Measurements from ENCODE around the gene PADI2.
A peak's percentile ranks its signal among the peaks of the same experiment; 100 is the strongest.

PADI2 gene

GRCh38 chr1:17119076-17119772 is at the start of gene PADI2:
Gene PADI2, minus strand, starts transcription at chr1:17119451. Its CDS starts 80 bp downstream, at chr1:17119371.
- peak; percentile 75 for DNase-seq

- DNase-seq: no peak
Observed at GRCh38 chr1:17168091-17168876, 49.0 kb upstream of the PADI2 start.

- DNase-seq: no peak
Observed at GRCh38 chr1:17167786-17168090, 48.5 kb upstream of the PADI2 start.

- DNase-seq: no peak
Observed at GRCh38 chr1:17167041-17167785, 48.0 kb upstream of the PADI2 start.

- no peak for DNase-seq
Observed at GRCh38 chr1:17165823-17166222, 46.6 kb upstream of the PADI2 start.

- no peak for DNase-seq
Observed at GRCh38 chr1:17163789-17164666, 44.8 kb upstream of the PADI2 start.

GRCh38 chr1:17163371-17163770 is 44.1 kb upstream of the PADI2 start:
- no peak for DNase-seq

GRCh38 chr1:17162941-17163340 is 43.7 kb upstream of the PADI2 start:
- no peak for DNase-seq

GRCh38 chr1:17161926-17162800 is 42.9 kb upstream of the PADI2 start:
- no peak for DNase-seq

GRCh38 chr1:17161137-17161740 is 42.0 kb upstream of the PADI2 start:
- no peak for DNase-seq

GRCh38 chr1:17158961-17159360 is 39.7 kb upstream of the PADI2 start:
- DNase-seq: no peak

GRCh38 chr1:17156108-17156507 is 36.9 kb upstream of the PADI2 start:
- no peak for DNase-seq

GRCh38 chr1:17155257-17155920 is 36.1 kb upstream of the PADI2 start:
- no peak for DNase-seq

- no peak for DNase-seq
Observed at GRCh38 chr1:17149771-17150170, 30.5 kb upstream of the PADI2 start.

GRCh38 chr1:17148950-17149608 is 29.8 kb upstream of the PADI2 start:
- no peak for DNase-seq

- DNase-seq: no peak
Observed at GRCh38 chr1:17145648-17146047, 26.4 kb upstream of the PADI2 start.

- DNase-seq: no peak
Observed at GRCh38 chr1:17143760-17144159, 24.5 kb upstream of the PADI2 start.

GRCh38 chr1:17141441-17142197 is 22.4 kb upstream of the PADI2 start:
- DNase-seq: no peak

GRCh38 chr1:17140279-17140678 is 21.0 kb upstream of the PADI2 start:
- DNase-seq: no peak
